ENCODE results near the gene UNC13D. TPM values are rescaled to one million over a fixed set of nuclear protein-coding genes. Genes with fewer than 3 reads are reported as not detected.
A peak's percentile ranks its signal among the peaks of the same experiment; 100 is the strongest.

Gene UNC13D
- total RNA-seq, 1 donor, result 0.86 TPM

DNA sequence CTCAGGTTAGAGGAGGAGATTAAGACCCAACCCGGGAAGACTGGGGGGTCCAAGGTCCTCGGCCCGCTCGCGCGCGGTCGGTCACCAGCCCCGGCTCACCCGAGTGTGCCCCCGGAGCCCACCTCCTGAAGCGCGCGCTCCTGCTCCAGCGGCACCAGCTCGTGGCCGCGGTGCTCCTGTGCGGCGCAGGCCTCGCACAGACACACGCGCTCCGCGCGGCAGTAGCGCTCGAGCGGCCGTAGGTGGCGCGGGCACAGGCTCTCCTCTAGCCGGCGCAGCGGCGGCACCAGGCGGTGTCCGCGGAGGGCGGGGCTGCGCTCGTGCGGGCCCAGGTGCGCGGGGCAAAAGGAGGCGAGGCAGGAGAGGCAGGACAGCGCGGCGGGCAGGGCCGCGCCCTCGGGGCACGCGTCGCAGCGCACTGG, 33.6 kb upstream of the UNC13D start:
- peak overlapping the region; percentile 66 for H3K4me3 ChIP-seq (ENCODE audit: low read depth, low read length)
- DNase-seq (ENCODE audit: low read depth), result peak; percentile 72

GRCh38 chr17:75876938-75877751, 32.9 kb upstream of the UNC13D start:
- H3K4me3 ChIP-seq (ENCODE audit: low read depth, low read length), result peak overlapping the region; percentile 66
- TF ChIP-seq CTCF (IDR thresholded peaks at IDR 0.05; ENCODE audit: insufficient read depth, low read depth, low read length), result no peak
- DNase-seq (ENCODE audit: low read depth), result peak; percentile 97

More for the DNA sequence above, 33.6 kb upstream of the UNC13D start:
- peak; percentile 41 for TF ChIP-seq CTCF (IDR thresholded peaks at IDR 0.05; ENCODE audit: insufficient read depth, low read depth, low read length)

- peak overlapping the region; percentile 66 for H3K4me3 ChIP-seq (ENCODE audit: low read depth, low read length)
- TF ChIP-seq CTCF (IDR thresholded peaks at IDR 0.05; ENCODE audit: insufficient read depth, low read depth, low read length), result peak; percentile 12
- DNase-seq (ENCODE audit: low read depth), result no peak
Measured at GRCh38 chr17:75876190-75876937, 32.2 kb upstream of the UNC13D start.

GRCh38 chr17:75875940-75876189, 31.7 kb upstream of the UNC13D start:
- H3K4me3 ChIP-seq (ENCODE audit: low read depth, low read length), result no peak overlapping the region
- DNase-seq (ENCODE audit: low read depth), result no peak
- TF ChIP-seq CTCF (IDR thresholded peaks at IDR 0.05; ENCODE audit: insufficient read depth, low read depth, low read length), result no peak

DNA sequence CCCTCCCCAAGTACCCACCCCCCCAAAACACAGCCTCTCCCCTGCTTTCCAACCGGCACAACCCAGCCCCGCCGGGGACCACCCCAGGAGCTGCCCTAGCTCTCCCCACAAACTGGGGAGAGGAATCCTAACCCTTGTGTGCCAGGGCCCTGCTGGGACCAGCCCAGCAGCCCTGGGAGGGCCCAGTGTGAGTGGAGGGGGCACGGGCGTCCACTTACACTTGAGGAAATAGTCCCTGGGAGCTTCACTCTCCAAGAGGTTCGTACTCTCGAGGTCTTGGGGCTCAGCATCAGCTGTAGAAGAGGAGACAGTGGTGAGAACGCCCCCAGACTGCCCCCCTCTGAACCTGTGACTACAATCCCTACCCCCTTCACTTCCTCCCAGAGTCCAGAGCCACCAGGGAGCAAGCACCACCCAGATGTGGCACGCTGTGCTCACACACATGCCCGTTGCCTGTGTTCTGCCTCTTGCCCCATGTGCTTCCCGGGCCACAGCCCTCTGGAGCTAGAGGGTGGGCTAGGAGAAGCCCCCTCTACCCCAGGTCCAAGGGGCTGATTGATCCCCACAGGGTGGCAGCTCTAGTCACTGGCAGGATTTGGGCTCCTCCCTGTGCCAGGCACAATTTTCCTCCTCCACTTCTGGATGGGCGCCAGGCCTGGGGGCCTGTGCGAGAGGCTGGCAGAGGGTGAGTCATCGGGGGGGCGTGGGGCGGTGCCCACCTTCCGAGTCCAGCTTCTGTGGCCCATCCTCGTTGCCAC, 31.2 kb upstream of the UNC13D start:
- TF ChIP-seq CTCF (IDR thresholded peaks at IDR 0.05; ENCODE audit: insufficient read depth, low read depth, low read length), result no peak
- no peak for DNase-seq (ENCODE audit: low read depth)
- no peak overlapping the region for H3K4me3 ChIP-seq (ENCODE audit: low read depth, low read length)

DNA sequence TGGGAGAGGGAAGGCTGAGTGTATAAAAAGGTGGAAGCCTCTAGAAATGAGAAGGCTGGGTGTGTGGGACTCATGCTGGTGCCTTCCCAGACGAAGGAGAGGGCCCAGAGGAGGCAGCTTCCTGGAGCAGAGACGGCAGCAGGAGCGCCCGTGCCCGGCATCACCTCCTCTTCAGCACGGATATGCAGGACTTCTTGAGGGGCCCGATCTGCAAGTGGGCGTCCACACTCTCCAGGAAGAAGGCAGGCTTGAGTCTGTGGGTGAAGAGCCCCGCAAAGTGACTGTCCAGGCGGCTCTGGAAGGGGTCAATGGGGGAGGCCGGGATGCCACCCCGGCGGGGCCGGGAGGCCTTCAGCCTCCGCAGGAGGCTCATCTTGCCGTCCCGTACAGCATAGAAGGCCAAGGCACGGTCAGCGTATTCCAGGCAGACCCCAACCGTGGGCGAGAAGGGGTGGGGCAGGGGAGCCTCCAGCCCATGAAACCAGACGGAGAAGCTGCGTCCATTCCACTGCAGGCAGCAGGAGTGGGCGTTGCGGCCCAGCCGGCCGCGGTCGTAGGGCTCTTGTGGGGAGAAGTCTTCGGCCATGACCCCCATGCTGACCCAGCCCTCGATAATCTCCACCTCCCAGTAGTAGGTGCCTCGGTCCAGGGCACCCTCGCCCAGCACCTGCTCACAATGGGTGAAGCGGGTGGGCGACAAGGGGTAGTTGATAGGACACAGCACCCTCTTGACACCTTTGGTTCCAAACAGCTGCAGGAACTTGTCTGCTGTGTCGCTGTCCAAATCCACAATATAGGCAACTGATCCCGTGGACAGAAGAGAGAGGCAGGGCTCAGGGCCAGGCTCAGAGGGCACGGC, 30.3 kb upstream of the UNC13D start:
- no peak for TF ChIP-seq CTCF (IDR thresholded peaks at IDR 0.05; ENCODE audit: insufficient read depth, low read depth, low read length)
- H3K4me3 ChIP-seq (ENCODE audit: low read depth, low read length), result no peak overlapping the region
- DNase-seq (ENCODE audit: low read depth), result no peak

All from fibroblast of villous mesenchyme (primary cell).